Muscle of leg (tissue), 11 donors: ENCODE measurements around the gene SLC35F6. TPM values are rescaled to one million over a fixed set of nuclear protein-coding genes. Genes with fewer than 3 reads are reported as not detected.
A peak's percentile ranks its signal among the peaks of the same experiment; 100 is the strongest.

ENCODE experiments used
- DNase-seq: peaks from one replicate; pipeline ENCODE4 v3.0.0; 2013
- H3K27ac ChIP-seq: one replicate; pipeline ENCODE4 v1.5.1; 2013; ENCODE audit warnings: mild to moderate bottlenecking, low read length, control low read depth
- H3K27me3 ChIP-seq: one replicate; pipeline ENCODE4 v1.6.1; 2013; ENCODE audit warnings: low read length; ENCODE audit not compliant: control insufficient read depth, insufficient read depth
- H3K36me3 ChIP-seq: one replicate; pipeline ENCODE4 v1.6.1; 2013; ENCODE audit warnings: low read length; ENCODE audit not compliant: control insufficient read depth, insufficient read depth
- H3K4me1 ChIP-seq: one replicate; pipeline ENCODE4 v1.6.1; 2013; ENCODE audit warnings: low read length; ENCODE audit not compliant: control insufficient read depth, insufficient read depth
- H3K4me3 ChIP-seq: one replicate; pipeline ENCODE4 v1.5.1; 2013; ENCODE audit warnings: low read length, control low read depth
- H3K9me3 ChIP-seq: replicated peaks from 2 replicates; pipeline ENCODE4 v1.6.1; 2013; ENCODE audit warnings: low read depth, low read length; ENCODE audit not compliant: control insufficient read depth
- WGBS: methylation state at CpG from one replicate; pipeline ENCODE4 v1.1.5; 2013; ENCODE audit warnings: missing lambda C conversion rate; ENCODE audit not compliant: insufficient coverage; 5-methylcytosine and 5-hydroxymethylcytosine counted together
- polyA plus RNA-seq, 8 donors: library from polyadenylated mRNA; unstranded; fragments of 120-200 nt; gene quantifications; one replicate each; pipeline versions ENCODE4 v1.2.1 to v1.2.3, GENCODE V29; 2013; ENCODE audit warnings: inconsistent platforms in 1 of 8, low replicate concordance in 1 of 8; ENCODE audit not compliant: insufficient read length in 8 of 8, insufficient read depth in 1 of 8
- total RNA-seq: library from RNA; stranded (reverse); fragments of 120-200 nt; gene quantifications from one replicate; pipeline ENCODE4 v1.2.4, GENCODE V29; 2013

The SLC35F6 gene
- total and polyA plus RNA-seq, 9 donors, result 7.3 to 11.8 (median 8.9) TPM

DNA sequence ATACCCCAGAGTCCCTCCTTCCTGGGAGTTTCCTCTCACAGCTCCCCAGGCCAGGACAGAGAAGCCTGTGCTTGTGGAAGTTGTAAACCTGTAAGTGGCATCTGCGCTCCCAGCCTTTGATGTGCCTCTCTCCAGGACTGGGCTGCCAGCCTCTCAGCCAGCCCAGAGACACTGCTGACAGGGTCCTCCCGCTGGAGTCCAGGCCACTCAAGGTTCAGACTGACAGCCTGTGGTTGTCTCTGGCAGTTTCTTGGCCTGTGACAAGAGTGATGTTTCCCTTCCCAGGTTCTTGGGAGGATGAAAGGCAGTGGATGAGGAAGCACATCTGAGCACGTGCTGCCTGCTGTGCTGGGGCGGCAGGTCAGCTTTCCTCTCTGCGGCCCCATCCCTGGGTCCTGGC, 3.0 kb downstream of the SLC35F6 start:
- Histone ChIP-seq H3K27ac (no peak overlapping the region), H3K4me1 (peaks cover 37% of the 10 kb centered on the region), H3K9me3 (no peaks in the 10 kb centered on the region), H3K27me3 (no peaks in the 10 kb centered on the region), H3K4me3 (no peak overlapping the region), H3K36me3 (peaks cover 9% of the 10 kb centered on the region)
- 30% methylated on average over 3 of the region's 5 CpGs for WGBS
- DNase-seq, result no peak

- peaks cover 9% of the 10 kb centered on the region for H3K36me3 ChIP-seq
- no peak overlapping the region for H3K4me3 ChIP-seq
- H3K9me3 ChIP-seq, result no peaks in the 10 kb centered on the region
- no peaks in the 10 kb centered on the region for H3K27me3 ChIP-seq
- H3K4me1 ChIP-seq, result peaks cover 45% of the 10 kb centered on the region
- WGBS, result 97% methylated on average over 4 of the region's 5 CpGs
- H3K27ac ChIP-seq, result no peak overlapping the region
- DNase-seq, result no peak
Observed at GRCh38 chr2:26767894-26768487, 3.9 kb downstream of the SLC35F6 start.

DNA sequence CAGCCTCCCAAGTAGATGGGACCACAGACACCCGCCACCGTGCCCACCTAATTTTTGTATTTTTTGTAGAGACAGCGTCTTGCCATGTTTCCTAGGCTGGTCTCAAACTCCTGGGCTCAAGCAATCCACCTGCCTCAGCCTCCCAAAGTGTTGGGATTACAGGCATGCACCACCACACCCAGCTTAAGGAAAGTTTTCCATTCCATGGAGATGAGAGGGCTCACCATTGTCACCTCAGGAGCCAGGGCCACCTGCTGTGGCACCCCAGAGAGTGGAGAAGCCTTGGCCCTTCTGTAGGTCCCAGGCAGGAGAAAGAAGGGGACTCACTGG, 4.6 kb downstream of the SLC35F6 start:
- Histone ChIP-seq H3K27ac (peak overlapping the region; percentile 20), H3K27me3 (no peaks in the 10 kb centered on the region), H3K4me3 (no peak overlapping the region), H3K36me3 (peaks cover 9% of the 10 kb centered on the region), H3K9me3 (no peaks in the 10 kb centered on the region), H3K4me1 (peaks cover 42% of the 10 kb centered on the region)
- WGBS, result 100% methylated on average over 1 of the region's 3 CpGs
- DNase-seq, result no peak

GRCh38 chr2:26769089-26769761, 5.1 kb downstream of the SLC35F6 start:
- H3K27ac ChIP-seq, result peak overlapping the region; percentile 47
- H3K27me3 ChIP-seq, result no peaks in the 10 kb centered on the region
- 34% methylated on average over 13 of the region's 14 CpGs for WGBS
- peak; percentile 83 for DNase-seq
- H3K4me3 ChIP-seq, result no peak overlapping the region
- no peaks in the 10 kb centered on the region for H3K9me3 ChIP-seq
- H3K4me1 ChIP-seq, result peaks cover 41% of the 10 kb centered on the region
- H3K36me3 ChIP-seq, result peaks cover 11% of the 10 kb centered on the region

DNA sequence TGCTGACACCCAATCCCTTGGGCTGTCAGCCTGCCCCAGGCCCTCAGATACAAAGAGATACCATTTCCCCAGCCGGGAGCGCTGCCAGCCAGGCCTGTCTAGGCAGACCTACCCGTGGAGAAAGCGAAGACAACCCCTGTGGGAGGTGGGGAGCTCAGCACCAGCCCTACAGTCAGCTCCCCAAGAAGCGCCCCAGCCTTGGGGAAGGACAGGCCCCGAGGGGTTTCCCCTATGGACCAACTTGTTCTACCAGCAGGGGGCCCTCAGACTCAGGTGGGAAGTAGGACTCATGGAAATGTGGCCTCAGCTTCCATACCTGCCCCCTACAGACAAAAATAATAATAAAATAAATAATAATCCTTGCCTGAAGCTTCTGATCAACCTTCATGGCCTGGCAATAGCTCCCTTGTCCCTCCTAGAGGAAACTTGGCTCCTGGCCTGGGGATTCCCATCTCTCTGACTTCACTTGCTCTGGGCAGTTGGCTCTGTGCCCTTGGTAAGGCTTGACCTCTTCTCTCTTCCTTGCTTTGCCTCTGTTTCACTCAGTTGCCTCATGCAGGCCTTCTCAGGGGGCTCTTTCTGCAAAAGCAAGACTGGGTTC, 7.0 kb downstream of the SLC35F6 start:
- DNase-seq, result peak; percentile 72
- Histone ChIP-seq H3K36me3 (peaks cover 30% of the 10 kb centered on the region), H3K4me1 (peaks cover 31% of the 10 kb centered on the region), H3K9me3 (no peaks in the 10 kb centered on the region), H3K4me3 (no peak overlapping the region), H3K27me3 (no peaks in the 10 kb centered on the region), H3K27ac (no peak overlapping the region)
- WGBS, result no CpG with 5 or more reads among the region's 6 CpGs

GRCh38 chr2:26772064-26773001, 8.2 kb downstream of the SLC35F6 start:
- no peak overlapping the region for H3K4me3 ChIP-seq
- peak overlapping the region; percentile 32 for H3K27ac ChIP-seq
- peaks cover 35% of the 10 kb centered on the region for H3K36me3 ChIP-seq
- DNase-seq, result peak; percentile 87
- H3K9me3 ChIP-seq, result no peaks in the 10 kb centered on the region
- no peaks in the 10 kb centered on the region for H3K27me3 ChIP-seq
- H3K4me1 ChIP-seq, result peaks cover 31% of the 10 kb centered on the region
- 33% methylated on average over 13 of the region's 13 CpGs for WGBS

- Histone ChIP-seq H3K9me3 (no peaks in the 10 kb centered on the region), H3K27me3 (no peaks in the 10 kb centered on the region), H3K4me1 (peaks cover 17% of the 10 kb centered on the region), H3K4me3 (no peak overlapping the region), H3K27ac (no peak overlapping the region), H3K36me3 (peaks cover 56% of the 10 kb centered on the region)
- WGBS, result 96% methylated on average over 5 of the region's 5 CpGs
- no peak for DNase-seq
Observed at GRCh38 chr2:26776195-26776800, 12.2 kb downstream of the SLC35F6 start.

- WGBS, result 94% methylated on average over 17 of the region's 18 CpGs
- H3K4me3 ChIP-seq, result no peak overlapping the region
- no peaks in the 10 kb centered on the region for H3K27me3 ChIP-seq
- H3K9me3 ChIP-seq, result no peaks in the 10 kb centered on the region
- H3K36me3 ChIP-seq, result peaks cover 56% of the 10 kb centered on the region
- H3K4me1 ChIP-seq, result no peaks in the 10 kb centered on the region
- no peak for DNase-seq
- no peak overlapping the region for H3K27ac ChIP-seq
Observed at GRCh38 chr2:26778098-26778497, 14.0 kb downstream of the SLC35F6 start.

DNA sequence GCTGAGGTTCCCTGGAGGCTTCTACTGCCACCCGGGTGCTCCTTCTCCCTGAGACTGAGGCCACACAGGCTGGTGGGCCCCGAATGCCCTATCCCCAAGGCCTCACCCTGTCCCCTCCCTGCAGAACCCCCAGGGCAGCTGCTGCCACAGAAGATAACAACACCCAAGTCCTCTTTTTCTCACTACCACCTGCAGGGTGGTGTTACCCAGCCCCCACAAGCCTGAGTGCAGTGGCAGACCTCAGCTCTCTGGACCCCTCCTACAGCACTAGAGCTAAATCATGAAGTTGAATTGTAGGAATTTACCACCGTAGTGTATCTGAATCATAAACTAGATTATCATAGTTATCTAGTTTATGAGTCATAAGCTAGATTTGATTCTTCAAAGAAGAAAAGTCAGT, 14.4 kb downstream of the SLC35F6 start:
- no peak for DNase-seq
- WGBS, result 90% methylated on average over 2 of the region's 3 CpGs
- Histone ChIP-seq H3K27ac (no peak overlapping the region), H3K36me3 (peaks cover 56% of the 10 kb centered on the region), H3K4me1 (no peaks in the 10 kb centered on the region), H3K27me3 (no peaks in the 10 kb centered on the region), H3K4me3 (no peak overlapping the region), H3K9me3 (no peaks in the 10 kb centered on the region)
